Esophagus muscularis mucosa (tissue), 4 donors: ENCODE measurements around the gene CAPZA1. TPM values are rescaled to one million over a fixed set of nuclear protein-coding genes. Genes with fewer than 3 reads are reported as not detected.

Source experiments
- DNase-seq: peaks from one replicate; pipeline ENCODE4 v3.0.0-alpha.2; 2017; ENCODE audit errors: extremely low spot score
- H3K27ac ChIP-seq, 4 donors: fragments of 200-600 bp; sonication (generic); replicated peaks in 1 of 4; 1 replicate in 3 of 4; 2 replicates in 1 of 4; pipeline ENCODE4 v1.5.1; 2016 to 2019; ENCODE audit warnings: mild to moderate bottlenecking in 1 of 4
- H3K27me3 ChIP-seq, 4 donors: fragments of 200-600 bp; sonication (generic); one replicate each; pipeline versions ENCODE4 v1.5.1 to v1.6.0; 2016 to 2019
- H3K36me3 ChIP-seq, 4 donors: fragments of 200-600 bp; sonication (generic); one replicate each; pipeline ENCODE4 v1.5.1; 2016 to 2019
- H3K4me1 ChIP-seq, 4 donors: fragments of 200-600 bp; sonication (generic); one replicate each; pipeline ENCODE4 v1.5.1; 2016 to 2019
- H3K4me3 ChIP-seq, 4 donors: fragments of 200-600 bp; sonication (generic); 1 replicate in 2 of 4; 2 replicates in 2 of 4; pipeline ENCODE4 v1.5.1; 2016 to 2019; ENCODE audit warnings: mild to moderate bottlenecking in 4 of 4, moderate library complexity in 1 of 4
- H3K9me3 ChIP-seq, 4 donors: fragments of 200-600 bp; sonication (generic); 1 replicate in 3 of 4; 2 replicates in 1 of 4; pipeline ENCODE4 v1.5.1; 2016 to 2019
- EP300 ChIP-seq: sonication (generic); formaldehyde crosslinking; IDR thresholded peaks from one replicate; pipeline ENCODE4 v1.6.1; 2017; ENCODE audit warnings: antibody characterized with exemption
- POLR2A ChIP-seq: fragments of 450-650 bp; IDR thresholded peaks from one replicate; pipeline ENCODE4 v1.6.1; 2017; ENCODE audit warnings: antibody characterized with exemption, moderate library complexity, mild to moderate bottlenecking, low read depth
- POLR2AphosphoS5 ChIP-seq, 2 donors: sonication (generic); formaldehyde crosslinking; IDR thresholded peaks; one replicate each; pipeline ENCODE4 v1.6.1; 2017; ENCODE audit warnings: antibody characterized with exemption in 2 of 2
- WGBS: methylation state at CpG from one replicate; pipeline ENCODE4 v1.1.5; 2018; 5-methylcytosine and 5-hydroxymethylcytosine counted together
- intact Hi-C: fragments of 100-400 bp; cut with DNase I; formaldehyde crosslinking; loops from one replicate; pipeline ENCODE4 v1.15.1; 2023
- small RNA-seq, 3 donors: library from RNA; depleted of rRNA; stranded (forward); fragments of <200 nt; gene quantifications; one replicate each; pipeline ENCODE3, GENCODE V24; 2016
- total RNA-seq, 4 donors: library from RNA; depleted of rRNA; stranded (reverse); fragments of >200 nt; gene quantifications; one replicate each; pipeline versions ENCODE4 v1.1.0 to v1.2.1, GENCODE V29; 2016
- TF ChIP-seq, protein P1 (sequence below), 3 experiments: fragments of 200-600 bp in 2 of 3; fragments of 450-650 bp in 1 of 3; sonication (generic) in 2 of 3; IDR thresholded peaks; one replicate each; pipeline ENCODE4 v1.5.1; 2017 to 2019; ENCODE audit warnings: antibody characterized with exemption in 3 of 3, mild to moderate bottlenecking in 2 of 3, moderate library complexity in 1 of 3

CAPZA1 gene
- total RNA-seq, 4 donors from 2014 or later = 61.9 to 77.5 (median 69.1) TPM

DNA sequence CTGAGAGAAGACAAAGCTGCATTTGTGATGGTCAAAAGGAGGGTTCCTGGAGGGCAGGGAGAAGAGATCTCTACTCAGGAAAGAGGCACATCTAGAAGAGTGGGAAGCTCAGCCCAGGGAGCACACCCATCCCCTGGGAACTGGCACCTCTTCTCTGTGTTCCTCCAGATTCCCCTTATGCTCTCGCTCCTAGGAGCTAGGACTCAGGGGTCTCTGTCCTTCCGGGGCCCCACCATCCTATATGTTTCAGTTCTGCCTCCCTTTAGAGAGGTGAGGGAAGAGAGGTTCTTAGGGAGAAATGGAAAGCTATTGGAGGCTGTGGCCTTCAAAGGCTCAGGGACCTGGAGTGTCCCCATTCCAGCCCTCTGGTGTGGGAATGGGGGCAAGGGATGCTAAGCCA lies 100.1 kb downstream of the CAPZA1 start:
- intact Hi-C loops = loop anchor here (5.0 to 10.0 kb wide), 3 partner anchors 238 to 353 kb away; partner anchors contain the start of genes LRIG2 and SLC16A1
- Histone ChIP-seq H3K36me3 (no peaks in the 10 kb centered on the region), H3K4me3 (no peak overlapping the region), H3K27ac (no peak overlapping the region), H3K9me3 (no peaks in the 10 kb centered on the region), H3K4me1 (peaks cover 7 to 40% (median 31%) of the 10 kb centered on the region in 4 donors), H3K27me3 (peaks cover 0 to 32% (median 0%) of the 10 kb centered on the region in 4 donors)
- no peak for DNase-seq
- WGBS = 95% methylated on average over 2 of the region's 2 CpGs
- TF ChIP-seq EP300 = no peak
- TF ChIP-seq, protein P1, sequence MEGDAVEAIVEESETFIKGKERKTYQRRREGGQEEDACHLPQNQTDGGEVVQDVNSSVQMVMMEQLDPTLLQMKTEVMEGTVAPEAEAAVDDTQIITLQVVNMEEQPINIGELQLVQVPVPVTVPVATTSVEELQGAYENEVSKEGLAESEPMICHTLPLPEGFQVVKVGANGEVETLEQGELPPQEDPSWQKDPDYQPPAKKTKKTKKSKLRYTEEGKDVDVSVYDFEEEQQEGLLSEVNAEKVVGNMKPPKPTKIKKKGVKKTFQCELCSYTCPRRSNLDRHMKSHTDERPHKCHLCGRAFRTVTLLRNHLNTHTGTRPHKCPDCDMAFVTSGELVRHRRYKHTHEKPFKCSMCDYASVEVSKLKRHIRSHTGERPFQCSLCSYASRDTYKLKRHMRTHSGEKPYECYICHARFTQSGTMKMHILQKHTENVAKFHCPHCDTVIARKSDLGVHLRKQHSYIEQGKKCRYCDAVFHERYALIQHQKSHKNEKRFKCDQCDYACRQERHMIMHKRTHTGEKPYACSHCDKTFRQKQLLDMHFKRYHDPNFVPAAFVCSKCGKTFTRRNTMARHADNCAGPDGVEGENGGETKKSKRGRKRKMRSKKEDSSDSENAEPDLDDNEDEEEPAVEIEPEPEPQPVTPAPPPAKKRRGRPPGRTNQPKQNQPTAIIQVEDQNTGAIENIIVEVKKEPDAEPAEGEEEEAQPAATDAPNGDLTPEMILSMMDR (IDR thresholded peaks at IDR 0.05) = no peak
- TF ChIP-seq POLR2A = no peak
- TF ChIP-seq POLR2AphosphoS5 (IDR thresholded peaks at IDR 0.05) = no peak

DNA sequence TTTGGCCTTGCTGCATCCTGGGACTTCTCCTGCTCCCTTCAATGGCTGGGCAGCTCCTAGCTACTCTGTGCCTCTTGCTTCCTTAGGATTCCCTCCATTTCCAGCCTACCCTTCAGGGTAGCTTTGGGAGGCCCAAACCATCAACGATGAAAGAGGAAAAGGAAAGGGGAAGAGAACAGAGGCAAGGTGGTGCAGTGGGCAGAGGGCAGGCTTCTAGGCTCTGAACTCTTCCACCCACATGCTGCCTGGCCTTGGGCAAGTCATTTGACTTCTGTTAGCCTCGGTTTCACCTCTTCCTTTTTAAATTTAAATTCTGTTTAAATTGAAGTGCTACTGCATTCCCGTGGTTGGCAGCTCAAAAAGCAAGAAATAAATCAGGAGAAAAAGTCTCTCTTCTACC lies 101.2 kb downstream of the CAPZA1 start:
- no peak for TF ChIP-seq POLR2AphosphoS5 (IDR thresholded peaks at IDR 0.05)
- Histone ChIP-seq H3K36me3 (no peaks in the 10 kb centered on the region), H3K4me1 (peaks cover 5 to 32% (median 22%) of the 10 kb centered on the region in 4 donors), H3K9me3 (no peaks in the 10 kb centered on the region), H3K27me3 (peaks cover 0 to 32% (median 0%) of the 10 kb centered on the region in 4 donors), H3K4me3 (no peak overlapping the region), H3K27ac (no peak overlapping the region)
- DNase-seq = no peak
- intact Hi-C loops = no loop called here
- WGBS = 72% methylated on average over 3 of the region's 3 CpGs

Small RNAs within 50 kb of the gene (small RNA-seq; reads per million reads assigned to genes)
- gene RNU7-70P = 0 reads per million in 3 donors

Other genes with a start within 250 kb of the CAPZA1 start
- 10 to 100 TPM; 16.2 to 26.9 (median 19.0) TPM for gene CTTNBP2NL, start 223.6 kb upstream of the CAPZA1 start, total RNA-seq
- gene WNT2B, start 110.9 kb upstream of the CAPZA1 start, total RNA-seq = 1 to 10 TPM; 2.7 to 6.3 (median 3.8) TPM
- 10 to 100 TPM; 12.9 to 23.0 (median 21.0) TPM for gene ST7L, start 691 bp upstream of the CAPZA1 start, total RNA-seq
- 10 to 100 TPM; 12.3 to 24.1 (median 18.7) TPM for gene MOV10, start 54.8 kb downstream of the CAPZA1 start, total RNA-seq
- gene RHOC, start 87.3 kb downstream of the CAPZA1 start, total RNA-seq = 100 to 1,000 TPM; 222 to 374 (median 324) TPM
- 1 to 10 TPM in 3 of 4 donors, under 1 TPM in 1; 0.42 to 3.6 (median 2.3) TPM for gene PPM1J, start 95.5 kb downstream of the CAPZA1 start, total RNA-seq